ENCODE measurements around the gene DNAJB6. TPM values are rescaled to one million over a fixed set of nuclear protein-coding genes. Genes with fewer than 3 reads are reported as not detected.

Gene DNAJB6
- total and polyA plus RNA-seq, 12 donors, result 38.4 to 195 (median 80.4) TPM

- no peak overlapping the region for H3K4me3 ChIP-seq
- no peaks in the 10 kb centered on the region for H3K36me3 ChIP-seq (replicated peaks in 1 of 2)
- 60 to 71% (median 69%) methylated on average over 13 of the region's 13 CpGs for WGBS, 4 donors
- intact Hi-C loops (cut with DNase I), result no loop called here
- H3K27ac ChIP-seq, result no peak overlapping the region
- H3K4me1 ChIP-seq (replicated peaks in 1 of 2), result peaks cover 0 to 5% of the 10 kb centered on the region in 2 donors
- no peak for TF ChIP-seq POLR2A (IDR thresholded peaks at IDR 0.05)
- peaks cover 4% of the 10 kb centered on the region for H3K27me3 ChIP-seq
- DNase-seq, result no peak
- no peaks in the 10 kb centered on the region for H3K9me3 ChIP-seq (replicated peaks in 1 of 3)
These were observed 39.6 kb upstream of the DNAJB6 start for GRCh38 chr7:157297185-157297584.

GRCh38 chr7:157299317-157299612 lies 37.5 kb upstream of the DNAJB6 start:
- Histone ChIP-seq H3K4me1 (replicated peaks in 1 of 2) (peaks cover 0 to 5% of the 10 kb centered on the region in 2 donors), H3K9me3 (replicated peaks in 1 of 3) (no peaks in the 10 kb centered on the region), H3K27ac (no peak overlapping the region), H3K36me3 (replicated peaks in 1 of 2) (no peaks in the 10 kb centered on the region), H3K4me3 (no peak overlapping the region), H3K27me3 (peaks cover 4% of the 10 kb centered on the region)
- DNase-seq, result no peak
- 76 to 95% (median 93%) methylated on average over 3 of the region's 3 CpGs for WGBS, 4 donors
- intact Hi-C loops (cut with DNase I), result no loop called here
- TF ChIP-seq POLR2A (IDR thresholded peaks at IDR 0.05) (no peak), CTCF (IDR thresholded peaks at IDR 0.05) (no peak)

- no peaks in the 10 kb centered on the region for H3K36me3 ChIP-seq (replicated peaks in 1 of 2)
- H3K9me3 ChIP-seq (replicated peaks in 1 of 3), result no peaks in the 10 kb centered on the region
- no peak overlapping the region for H3K27ac ChIP-seq
- no peak overlapping the region for H3K4me3 ChIP-seq
- no peak for DNase-seq
- peaks cover 4% of the 10 kb centered on the region for H3K27me3 ChIP-seq
- H3K4me1 ChIP-seq (replicated peaks in 1 of 2), result peaks cover 0 to 5% of the 10 kb centered on the region in 2 donors
- 69 to 95% (median 79%) methylated on average over 5 to 37 of the region's 37 CpGs for WGBS, 4 donors
- intact Hi-C loops (cut with DNase I), result no loop called here
- no peak for TF ChIP-seq POLR2A (IDR thresholded peaks at IDR 0.05)
- no peak for TF ChIP-seq CTCF (IDR thresholded peaks at IDR 0.05)
These were observed 37.0 kb upstream of the DNAJB6 start for GRCh38 chr7:157299613-157300368.

- DNase-seq, result no peak
- TF ChIP-seq POLR2A (IDR thresholded peaks at IDR 0.05), result no peak
- no peak for TF ChIP-seq CTCF (IDR thresholded peaks at IDR 0.05)
- peaks cover 0 to 5% of the 10 kb centered on the region in 2 donors for H3K4me1 ChIP-seq (replicated peaks in 1 of 2)
- H3K27ac ChIP-seq, result no peak overlapping the region
- peaks cover 4% of the 10 kb centered on the region for H3K27me3 ChIP-seq
- 85 to 90% (median 87%) methylated on average over 11 to 29 of the region's 29 CpGs for WGBS, 4 donors
- no peak overlapping the region for H3K4me3 ChIP-seq
- no peaks in the 10 kb centered on the region for H3K9me3 ChIP-seq (replicated peaks in 1 of 3)
- intact Hi-C loops (cut with DNase I), result no loop called here
- no peaks in the 10 kb centered on the region for H3K36me3 ChIP-seq (replicated peaks in 1 of 2)
These were observed 36.4 kb upstream of the DNAJB6 start for GRCh38 chr7:157300369-157300825.

DNA sequence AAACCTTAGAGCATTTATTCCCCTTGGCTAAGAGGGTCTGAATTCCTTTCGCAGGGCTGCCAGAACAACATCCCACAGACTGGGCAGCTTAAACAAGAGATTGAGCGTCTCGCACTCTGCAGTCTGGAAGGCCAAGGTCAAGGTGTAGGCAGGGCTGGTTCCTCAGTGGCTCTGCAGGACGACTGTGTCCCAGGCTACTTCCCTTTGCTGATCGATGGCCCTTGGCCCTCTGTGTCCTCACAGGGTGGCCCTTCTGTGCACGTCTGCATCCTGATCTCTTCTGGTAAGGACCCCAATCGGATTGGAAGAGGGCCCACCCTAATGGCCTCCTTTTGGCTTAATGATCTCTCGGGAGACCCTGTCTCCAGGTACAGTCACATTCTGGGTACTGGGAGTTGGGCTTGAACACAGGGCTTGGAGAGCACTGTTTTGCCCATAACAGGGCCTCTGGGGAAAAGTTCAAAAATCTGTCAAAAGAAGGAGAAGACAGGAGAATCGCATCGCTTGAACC lies 35.1 kb upstream of the DNAJB6 start:
- peak overlapping the region in 2 of 5 donors; percentile 52 to 58 for H3K27ac ChIP-seq
- H3K9me3 ChIP-seq (replicated peaks in 1 of 3), result no peaks in the 10 kb centered on the region
- no peak for DNase-seq
- intact Hi-C loops (cut with DNase I), result no loop called here
- H3K4me3 ChIP-seq, result no peak overlapping the region
- 67 to 85% (median 73%) methylated on average over 4 to 10 of the region's 10 CpGs for WGBS, 4 donors
- no peak for TF ChIP-seq POLR2A (IDR thresholded peaks at IDR 0.05)
- no peak for TF ChIP-seq CTCF (IDR thresholded peaks at IDR 0.05)
- H3K36me3 ChIP-seq (replicated peaks in 1 of 2), result no peaks in the 10 kb centered on the region
- H3K4me1 ChIP-seq (replicated peaks in 1 of 2), result peaks cover 0 to 5% of the 10 kb centered on the region in 2 donors
- H3K27me3 ChIP-seq, result peaks cover under 1% of the 10 kb centered on the region
